A673 (cell line): ENCODE results near the gene SYK. TPM values are rescaled to one million over a fixed set of nuclear protein-coding genes. Genes with fewer than 3 reads are reported as not detected.

Source experiments
- BruUV-seq: library from RNA; stranded (reverse); fragments of 400-500 nt; replicated peaks from 2 replicates; lab custom pipeline; 2021; lab: Mats Ljungman, UMichigan
- CTCF ChIA-PET: fragments of 300-600 bp; sonication (Branson Sonifier 250); formaldehyde crosslinking; loops from one replicate; lab custom pipeline; 2022; ENCODE audit warnings: antibody characterized with exemption; lab: Charles Lee
- POLR2A ChIA-PET: fragments of 300-600 bp; sonication (Branson Sonifier 250); formaldehyde crosslinking; loops from one replicate; lab custom pipeline; 2022; ENCODE audit warnings: antibody characterized with exemption; ENCODE audit not compliant: low non-redundant PET; lab: Charles Lee
- DNase-seq: peaks from one replicate; pipeline ENCODE4 v3.0.0-alpha.2; 2015; ENCODE audit warnings: low spot score
- H3K27ac ChIP-seq: fragments of 200-600 bp; sonication (generic); 2 replicates; pipeline ENCODE4 v1.5.1; 2016; ENCODE audit warnings: mixed run types, low read depth, mild to moderate bottlenecking, mixed read lengths, antibody characterized with exemption, low read length; ENCODE audit not compliant: poor library complexity, severe bottlenecking
- H3K27me3 ChIP-seq: fragments of 200-600 bp; sonication (generic); replicated peaks from 2 replicates; pipeline ENCODE4 v1.6.1; 2017; ENCODE audit warnings: mixed run types, low read depth, mild to moderate bottlenecking, mixed read lengths, antibody characterized with exemption, low read length; ENCODE audit not compliant: insufficient read depth, poor library complexity
- H3K36me3 ChIP-seq: fragments of 200-600 bp; sonication (generic); 2 replicates; pipeline ENCODE4 v1.6.1; 2016; ENCODE audit warnings: mixed run types, mild to moderate bottlenecking, mixed read lengths, antibody characterized with exemption, low read length; ENCODE audit not compliant: insufficient read depth, poor library complexity, severe bottlenecking
- H3K4me1 ChIP-seq: fragments of 200-600 bp; sonication (generic); 2 replicates; pipeline ENCODE4 v1.6.1; 2017; ENCODE audit warnings: mixed run types, mild to moderate bottlenecking, mixed read lengths, antibody characterized with exemption, low read length; ENCODE audit not compliant: insufficient read depth, poor library complexity, severe bottlenecking
- H3K4me3 ChIP-seq: fragments of 200-600 bp; sonication (generic); 2 replicates; pipeline ENCODE4 v1.5.1; 2016; ENCODE audit warnings: low read depth, mixed run types, mild to moderate bottlenecking, mixed read lengths, low read length; ENCODE audit not compliant: poor library complexity, severe bottlenecking
- H3K9me3 ChIP-seq: fragments of 200-600 bp; sonication (generic); 2 replicates; pipeline ENCODE4 v1.6.1; 2016; ENCODE audit warnings: mixed run types, low read depth, mild to moderate bottlenecking, mixed read lengths, antibody characterized with exemption, low read length; ENCODE audit not compliant: poor library complexity, severe bottlenecking
- EZH2 ChIP-seq: fragments of 200-600 bp; sonication (generic); IDR thresholded peaks from 2 replicates; pipeline ENCODE4 v1.6.1; 2017; ENCODE audit warnings: borderline replicate concordance, low read depth, mild to moderate bottlenecking, mixed read lengths, antibody characterized with exemption, low read length; ENCODE audit not compliant: poor library complexity, severe bottlenecking
- intact Hi-C: fragments of 100-400 bp; cut with micrococcal nuclease; formaldehyde crosslinking; loops from one replicate; pipeline ENCODE4 v1.10.0; 2022; ENCODE audit not compliant: unreplicated experiment
- total RNA-seq: library from RNA; stranded (reverse); gene quantifications from 2 replicates; pipeline ENCODE4 v1.2.3, GENCODE V29; 2021
- TF ChIP-seq, protein P1 (sequence below): fragments of 300-800, 200-600 bp; sonication (generic); conservative IDR thresholded peaks from 2 replicates; pipeline ENCODE4 v1.5.1; 2017; ENCODE audit warnings: low read depth, mild to moderate bottlenecking, antibody characterized with exemption, low read length, moderate library complexity, mixed read lengths

SYK gene
- total RNA-seq, 1 experiment from 2014 or later: 14.9 TPM

DNA sequence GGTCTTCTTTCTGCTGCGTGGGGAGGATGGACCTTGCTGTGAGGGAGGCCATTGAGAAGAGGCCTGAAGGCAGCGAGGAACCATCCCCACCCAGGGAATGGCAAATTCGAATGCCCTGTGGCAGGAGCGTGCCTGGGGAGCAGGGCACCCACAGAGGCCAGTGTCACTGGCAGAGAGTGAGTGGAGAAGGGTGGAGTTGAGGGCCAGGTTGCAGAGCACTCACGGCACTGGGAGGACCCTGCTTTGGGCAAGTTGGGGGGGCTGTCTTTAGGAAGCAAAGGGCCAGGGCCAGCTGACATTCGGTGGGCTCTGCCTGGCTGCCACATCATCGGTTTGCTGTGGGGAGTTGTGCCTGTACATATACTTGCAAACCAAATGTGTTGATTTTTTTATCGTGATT, 47.2 kb downstream of the SYK start:
- POLR2A ChIA-PET: no interaction called here
- DNase-seq: no peak
- intact Hi-C loops: no loop called here
- Histone ChIP-seq H3K27me3 (no peaks in the 10 kb centered on the region), H3K4me3 (no peak overlapping the region), H3K9me3 (no peaks in the 10 kb centered on the region), H3K4me1 (no peaks in the 10 kb centered on the region), H3K27ac (no peak overlapping the region), H3K36me3 (no peaks in the 10 kb centered on the region)
- BruUV-seq: no TSS peak
- TF ChIP-seq EZH2: no peak
- TF ChIP-seq, protein P1, sequence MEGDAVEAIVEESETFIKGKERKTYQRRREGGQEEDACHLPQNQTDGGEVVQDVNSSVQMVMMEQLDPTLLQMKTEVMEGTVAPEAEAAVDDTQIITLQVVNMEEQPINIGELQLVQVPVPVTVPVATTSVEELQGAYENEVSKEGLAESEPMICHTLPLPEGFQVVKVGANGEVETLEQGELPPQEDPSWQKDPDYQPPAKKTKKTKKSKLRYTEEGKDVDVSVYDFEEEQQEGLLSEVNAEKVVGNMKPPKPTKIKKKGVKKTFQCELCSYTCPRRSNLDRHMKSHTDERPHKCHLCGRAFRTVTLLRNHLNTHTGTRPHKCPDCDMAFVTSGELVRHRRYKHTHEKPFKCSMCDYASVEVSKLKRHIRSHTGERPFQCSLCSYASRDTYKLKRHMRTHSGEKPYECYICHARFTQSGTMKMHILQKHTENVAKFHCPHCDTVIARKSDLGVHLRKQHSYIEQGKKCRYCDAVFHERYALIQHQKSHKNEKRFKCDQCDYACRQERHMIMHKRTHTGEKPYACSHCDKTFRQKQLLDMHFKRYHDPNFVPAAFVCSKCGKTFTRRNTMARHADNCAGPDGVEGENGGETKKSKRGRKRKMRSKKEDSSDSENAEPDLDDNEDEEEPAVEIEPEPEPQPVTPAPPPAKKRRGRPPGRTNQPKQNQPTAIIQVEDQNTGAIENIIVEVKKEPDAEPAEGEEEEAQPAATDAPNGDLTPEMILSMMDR: no peak
- CTCF ChIA-PET: no interaction called here

- TF ChIP-seq, protein P1: no peak
- no peak for TF ChIP-seq EZH2
- Histone ChIP-seq H3K27ac (no peak overlapping the region), H3K4me3 (no peak overlapping the region), H3K27me3 (no peaks in the 10 kb centered on the region), H3K4me1 (no peaks in the 10 kb centered on the region), H3K36me3 (no peaks in the 10 kb centered on the region), H3K9me3 (no peaks in the 10 kb centered on the region)
- POLR2A ChIA-PET: no interaction called here
- intact Hi-C loops: no loop called here
- no TSS peak for BruUV-seq
- CTCF ChIA-PET: no interaction called here
- no peak for DNase-seq
Measured at GRCh38 chr9:90851444-90851843, 49.8 kb downstream of the SYK start.

- ChIA-PET CTCF (no interaction called here), POLR2A (no interaction called here)
- no TSS peak for BruUV-seq
- no peaks in the 10 kb centered on the region for H3K4me1 ChIP-seq
- H3K4me3 ChIP-seq: no peak overlapping the region
- intact Hi-C loops: no loop called here
- H3K36me3 ChIP-seq: no peaks in the 10 kb centered on the region
- no peak for TF ChIP-seq EZH2
- TF ChIP-seq, protein P1: no peak
- H3K27me3 ChIP-seq: no peaks in the 10 kb centered on the region
- H3K27ac ChIP-seq: no peak overlapping the region
- DNase-seq: no peak
- no peaks in the 10 kb centered on the region for H3K9me3 ChIP-seq
Measured at GRCh38 chr9:90853945-90854344, 52.3 kb downstream of the SYK start.
